Central memory CD8-positive, alpha-beta T cell (primary cell): ENCODE data around the gene SCAMP1.
"Not testable (repeated sequence)": the region's sequence is repeated elsewhere in the genome, so short reads cannot be mapped to it uniquely, and the experiment has no call there.

ENCODE experiments used
- ATAC-seq: fragments of 150-1000 bp; cut with Tn5 transposase; replicated peaks from 2 replicates; pipeline ENCODE4 v1.10.0; 2022; ENCODE audit warnings: mild to moderate bottlenecking, moderate FRiP score, moderate number of reproducible peaks; ENCODE audit not compliant: poor library complexity, severe bottlenecking; ENCODE audit errors: extremely low read depth
- DNase-seq, 2 donors: peaks; one replicate each; pipeline ENCODE4 v3.0.0; 2021; ENCODE audit warnings: low spot score in 2 of 2
- H3K27ac Mint-ChIP-seq: one replicate; pipeline ENCODE4 v1.8.0; 2022; ENCODE audit warnings: low read depth, mild to moderate bottlenecking, moderate library complexity, mixed read lengths
- H3K27me3 Mint-ChIP-seq: one replicate; pipeline ENCODE4 v1.8.0; 2022; ENCODE audit warnings: mixed read lengths
- H3K36me3 Mint-ChIP-seq: one replicate; pipeline ENCODE4 v1.8.0; 2022; ENCODE audit warnings: mild to moderate bottlenecking, moderate library complexity, mixed read lengths; ENCODE audit not compliant: insufficient read depth
- H3K4me1 Mint-ChIP-seq: one replicate; pipeline ENCODE4 v1.8.0; 2022; ENCODE audit warnings: mixed read lengths
- H3K4me3 Mint-ChIP-seq: one replicate; pipeline ENCODE4 v1.8.0; 2022; ENCODE audit warnings: mild to moderate bottlenecking, moderate library complexity, mixed read lengths
- H3K9me3 Mint-ChIP-seq: one replicate; pipeline ENCODE4 v1.8.0; 2022; ENCODE audit warnings: mixed read lengths

SCAMP1 gene

DNA sequence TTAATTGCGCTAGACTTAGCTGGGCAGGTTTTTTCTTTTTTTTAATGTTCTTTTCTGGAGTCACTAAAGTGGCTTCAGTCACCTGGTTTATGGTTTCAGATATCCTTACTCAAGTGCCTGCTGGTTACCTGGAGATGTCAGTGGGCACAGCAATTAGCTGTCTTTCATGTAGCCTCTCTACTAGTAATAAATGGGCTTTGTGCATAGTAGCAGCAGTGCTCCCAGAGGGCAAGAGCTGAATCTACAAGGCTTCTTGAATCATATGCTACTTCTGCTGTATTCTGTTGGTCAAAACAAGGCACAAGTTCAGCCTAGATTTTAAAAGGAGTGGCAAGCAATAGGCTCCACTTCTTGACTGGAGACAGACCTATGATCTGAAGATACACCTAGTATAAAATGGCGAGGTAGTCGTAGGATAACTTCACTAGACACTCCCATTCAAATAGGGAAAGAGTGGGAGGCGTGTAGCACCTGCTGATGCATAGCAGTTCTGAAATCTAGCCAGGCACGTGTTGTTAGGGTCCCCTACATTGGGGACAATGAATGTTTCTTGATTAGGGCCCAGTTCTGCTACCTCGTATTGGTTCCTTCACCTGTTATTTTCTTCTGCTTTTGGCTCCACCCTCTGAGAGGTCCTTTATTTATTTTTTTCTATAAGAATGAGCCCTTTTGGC is 7.0 kb downstream of the SCAMP1 start:
- Mint-ChIP-seq H3K27ac (no peak overlapping the region), H3K9me3 (no peaks in the 10 kb centered on the region), H3K4me3 (no peak overlapping the region), H3K4me1 (peaks cover 56% of the 10 kb centered on the region), H3K36me3 (peaks cover 2% of the 10 kb centered on the region), H3K27me3 (no peaks in the 10 kb centered on the region)
- ATAC-seq (no peak), DNase-seq (no peak)

DNA sequence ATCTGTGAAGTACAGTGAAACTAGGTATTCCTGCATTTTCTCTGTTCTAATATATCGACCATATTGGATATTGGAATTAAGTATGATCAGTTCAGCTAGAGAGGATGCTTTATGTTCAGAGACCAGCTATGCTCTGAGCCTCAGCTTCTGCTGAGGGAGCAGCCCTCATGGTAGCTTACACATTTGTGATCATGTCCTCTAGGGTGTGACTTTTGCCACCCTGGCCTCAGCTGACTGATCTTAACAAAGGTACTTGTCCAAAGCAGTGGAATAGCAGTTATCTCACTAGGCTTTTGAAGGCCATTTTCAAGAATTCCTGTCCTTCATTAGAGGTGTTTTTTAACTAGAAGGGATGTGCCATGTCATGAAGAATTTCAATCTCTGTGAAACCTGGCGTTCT is 9.3 kb downstream of the SCAMP1 start:
- Mint-ChIP-seq H3K27ac (no peak overlapping the region), H3K4me3 (no peak overlapping the region), H3K36me3 (no peaks in the 10 kb centered on the region), H3K4me1 (peaks cover 38% of the 10 kb centered on the region), H3K9me3 (no peaks in the 10 kb centered on the region), H3K27me3 (no peaks in the 10 kb centered on the region)
- DNase-seq = no peak
- no peak for ATAC-seq

DNA sequence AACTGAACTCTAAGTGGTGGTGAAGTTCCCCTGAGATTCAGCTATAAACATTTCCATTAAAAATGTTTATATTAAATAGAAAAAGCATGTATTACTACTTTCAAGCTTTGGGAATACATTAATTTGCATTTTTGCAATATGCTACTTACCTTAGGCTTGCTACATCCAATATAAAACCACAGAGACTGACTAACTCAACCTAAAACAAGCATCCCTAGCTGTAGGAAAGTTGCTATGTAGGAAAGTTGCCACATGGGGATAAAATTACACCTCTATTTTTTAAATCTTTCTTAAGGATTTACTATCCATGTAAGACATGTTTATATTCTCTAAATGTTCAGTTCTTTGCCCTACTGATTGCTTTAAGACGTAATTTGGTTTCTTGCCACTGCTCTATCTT is 12.8 kb downstream of the SCAMP1 start:
- DNase-seq (no peak), ATAC-seq (no peak)
- Mint-ChIP-seq H3K4me1 (peaks cover 38% of the 10 kb centered on the region), H3K4me3 (no peak overlapping the region), H3K27me3 (no peaks in the 10 kb centered on the region), H3K9me3 (no peaks in the 10 kb centered on the region), H3K27ac (no peak overlapping the region), H3K36me3 (peaks cover 1% of the 10 kb centered on the region)

DNA sequence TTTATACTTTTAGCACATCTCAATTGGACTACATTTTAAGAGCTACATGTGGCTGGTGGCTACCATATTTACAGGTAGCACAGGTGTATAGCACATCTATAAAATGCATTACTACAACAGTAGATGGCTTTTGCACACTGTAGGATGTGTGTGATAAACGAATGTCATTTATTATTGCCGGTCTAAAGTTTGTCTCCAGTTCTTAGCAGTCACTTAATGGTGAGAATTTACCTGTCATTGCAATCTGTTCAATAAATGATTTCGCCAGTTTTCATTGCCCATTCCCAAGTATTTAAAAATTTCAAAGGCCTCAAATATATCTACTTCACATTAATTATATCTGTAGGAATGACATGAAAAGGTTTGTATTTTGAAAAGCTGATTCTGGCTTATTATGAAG is 15.9 kb downstream of the SCAMP1 start:
- Mint-ChIP-seq H3K27me3 (no peaks in the 10 kb centered on the region), H3K9me3 (no peaks in the 10 kb centered on the region), H3K4me3 (no peak overlapping the region), H3K27ac (no peak overlapping the region), H3K36me3 (peaks cover 5% of the 10 kb centered on the region), H3K4me1 (peaks cover 22% of the 10 kb centered on the region)
- no peak for ATAC-seq
- DNase-seq = no peak

DNA sequence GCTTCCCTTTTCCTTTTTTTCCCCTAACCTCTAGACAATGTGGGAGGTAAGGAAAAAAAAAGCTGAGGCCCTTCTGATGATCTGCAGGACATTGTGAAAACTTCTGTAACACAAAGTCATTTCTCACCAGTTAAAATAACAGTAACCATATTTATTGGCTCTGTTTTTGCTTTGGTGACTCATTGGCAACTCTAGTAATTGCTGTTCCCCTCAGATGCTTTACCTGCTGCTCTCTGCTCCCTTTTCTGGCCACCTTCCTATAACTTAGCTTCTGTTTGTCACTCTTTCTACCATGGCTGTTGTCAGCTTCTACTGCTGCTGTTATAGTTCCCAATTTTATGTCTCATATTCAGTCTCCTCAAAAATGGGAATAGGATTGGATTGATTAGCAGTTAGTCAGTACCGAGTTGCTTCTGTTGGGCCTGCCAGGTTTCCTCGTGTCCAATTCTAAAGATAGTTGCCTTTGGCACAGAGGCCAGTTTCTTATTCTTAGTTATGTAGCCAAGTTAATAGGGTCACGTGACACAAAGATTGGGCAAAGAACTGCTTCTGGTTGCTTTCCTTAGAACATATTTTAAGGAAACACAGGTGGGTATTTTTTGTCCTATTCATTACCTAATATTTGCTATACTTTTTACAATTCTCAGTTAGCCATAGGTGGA is 16.8 kb downstream of the SCAMP1 start:
- Mint-ChIP-seq H3K36me3 (peaks cover 5% of the 10 kb centered on the region), H3K9me3 (no peaks in the 10 kb centered on the region), H3K27ac (no peak overlapping the region), H3K27me3 (no peaks in the 10 kb centered on the region), H3K4me3 (no peak overlapping the region), H3K4me1 (peaks cover 29% of the 10 kb centered on the region)
- DNase-seq (no peak), ATAC-seq (no peak)

DNA sequence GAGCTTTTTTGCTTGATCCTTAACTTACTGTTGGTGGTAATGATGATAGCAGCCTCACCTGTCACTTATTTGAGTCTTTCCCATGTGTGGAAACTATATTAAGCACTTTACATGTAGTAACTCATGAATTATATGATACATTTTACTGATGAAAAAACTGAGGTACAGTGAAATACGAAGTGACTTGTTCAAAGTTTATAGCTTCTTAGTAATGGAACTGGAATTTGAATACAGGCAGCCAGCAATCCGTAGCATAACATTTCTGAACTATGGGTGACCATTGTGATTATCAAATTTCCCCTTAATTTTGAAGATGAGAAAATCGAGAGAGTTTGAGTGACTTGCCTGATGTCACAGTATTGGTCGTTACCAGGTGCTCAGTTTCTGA is 17.3 kb downstream of the SCAMP1 start:
- Mint-ChIP-seq H3K27ac (no peak overlapping the region), H3K4me1 (peaks cover 29% of the 10 kb centered on the region), H3K27me3 (no peaks in the 10 kb centered on the region), H3K9me3 (no peaks in the 10 kb centered on the region), H3K36me3 (peaks cover 5% of the 10 kb centered on the region), H3K4me3 (no peak overlapping the region)
- DNase-seq = no peak
- ATAC-seq = no peak

DNA sequence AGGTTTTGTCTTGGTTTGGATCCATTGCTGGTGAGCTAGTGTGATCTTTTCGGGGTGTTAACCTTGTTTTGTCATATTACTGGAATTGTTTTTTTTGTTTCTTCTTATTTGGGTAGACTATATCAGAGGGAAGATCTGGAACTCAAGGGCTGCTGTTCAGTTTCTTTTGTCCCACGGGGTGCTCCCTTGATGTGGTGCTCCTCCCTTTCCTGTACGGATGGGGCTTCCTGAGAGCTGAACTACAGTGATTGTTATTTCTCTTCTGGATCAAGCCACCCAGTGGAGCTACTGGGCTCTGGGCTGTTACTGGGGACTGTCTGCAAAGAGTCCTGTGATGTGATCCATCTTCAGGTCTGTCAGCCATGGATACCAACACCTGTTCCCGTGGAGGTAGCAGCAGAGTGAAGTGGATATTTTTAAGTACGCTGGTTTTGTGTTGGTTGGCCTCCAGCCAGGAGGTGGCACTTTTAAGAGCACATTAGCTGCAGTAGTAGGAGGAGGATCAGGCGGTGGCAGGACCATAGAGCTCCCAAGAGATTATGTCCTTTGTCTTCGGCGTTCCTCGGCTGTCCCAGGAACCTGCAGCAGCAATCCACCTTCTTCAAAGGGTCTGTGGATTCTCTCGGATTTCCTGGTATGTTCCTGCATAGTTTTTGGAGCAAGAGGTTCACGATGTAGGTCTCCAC is 27.2 kb downstream of the SCAMP1 start:
- Mint-ChIP-seq H3K27ac (no peak overlapping the region), H3K27me3 (no peaks in the 10 kb centered on the region), H3K9me3 (peaks cover 20% of the 10 kb centered on the region), H3K4me3 (no peak overlapping the region), H3K4me1 (peaks cover 54% of the 10 kb centered on the region), H3K36me3 (peaks cover 4% of the 10 kb centered on the region)
- ATAC-seq = no peak
- DNase-seq = no peak

DNA sequence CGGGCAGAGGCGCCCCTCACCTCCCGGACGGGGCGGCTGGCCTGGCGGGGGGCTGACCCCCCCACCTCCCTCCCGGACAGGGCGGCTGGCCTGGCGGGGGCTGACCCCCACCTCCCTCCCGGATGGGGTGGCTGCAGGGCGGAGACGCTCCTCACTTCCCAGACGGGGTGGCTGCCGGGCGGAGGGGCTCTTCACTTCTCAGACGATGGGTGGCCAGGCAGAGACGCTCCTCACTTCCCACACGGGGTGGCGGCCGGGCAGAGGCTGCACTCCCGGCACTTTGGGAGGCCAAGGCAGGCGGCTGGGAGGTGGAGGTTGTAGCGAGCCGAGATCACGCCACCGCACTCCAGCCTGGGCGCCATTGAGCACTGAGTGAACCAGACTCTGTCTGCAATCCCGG is 30.9 kb downstream of the SCAMP1 start:
- not testable (repeated sequence) for H3K36me3 Mint-ChIP-seq, H3K27ac Mint-ChIP-seq, H3K27me3 Mint-ChIP-seq, DNase-seq, H3K4me3 Mint-ChIP-seq, ATAC-seq
- H3K4me1 Mint-ChIP-seq = peaks cover 34% of the 10 kb centered on the region
- H3K9me3 Mint-ChIP-seq = peaks cover 12% of the 10 kb centered on the region

DNA sequence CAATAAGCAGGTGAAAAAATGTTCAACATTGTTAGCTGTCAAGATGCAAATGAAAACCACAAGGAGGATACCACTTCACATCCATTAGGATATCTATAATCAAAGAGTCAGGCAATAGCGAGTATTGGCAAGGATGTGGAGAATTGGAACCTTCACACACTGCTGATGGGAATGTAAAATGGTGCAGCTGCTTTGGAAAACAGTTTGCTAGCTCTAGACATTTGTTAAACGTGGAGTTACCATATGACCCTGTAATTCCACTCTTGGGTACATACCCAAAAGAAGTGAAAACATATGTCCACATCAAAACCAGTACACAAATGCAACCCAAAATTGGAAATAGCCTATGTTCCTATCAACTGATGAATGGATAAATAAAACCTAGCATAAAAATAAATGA is 37.4 kb downstream of the SCAMP1 start:
- no peak for ATAC-seq
- no peaks in the 10 kb centered on the region for H3K9me3 Mint-ChIP-seq
- H3K27me3 Mint-ChIP-seq = no peaks in the 10 kb centered on the region

DNA sequence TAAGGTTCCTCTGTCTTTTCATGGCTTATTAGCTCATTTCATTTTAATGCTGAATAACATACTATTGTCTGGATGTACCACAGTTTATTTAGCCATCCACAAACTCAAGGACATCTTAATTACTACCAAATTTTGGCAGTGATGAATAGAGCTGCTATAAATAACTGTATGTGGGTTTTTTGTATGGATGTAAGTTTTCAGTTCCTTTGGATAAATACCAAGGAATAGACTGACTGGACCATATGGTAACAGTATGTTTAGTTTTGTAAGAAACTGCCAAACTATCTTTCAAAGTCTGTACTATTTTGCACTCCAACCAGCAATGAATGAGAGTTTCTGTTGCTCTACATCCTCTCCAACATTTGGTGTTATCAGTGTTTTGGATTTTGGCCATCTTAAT is 38.7 kb downstream of the SCAMP1 start:
- H3K4me1 Mint-ChIP-seq = peaks cover 46% of the 10 kb centered on the region
- DNase-seq = no peak
- no peak overlapping the region for H3K27ac Mint-ChIP-seq
- no peaks in the 10 kb centered on the region for H3K36me3 Mint-ChIP-seq
- no peaks in the 10 kb centered on the region for H3K9me3 Mint-ChIP-seq
- no peaks in the 10 kb centered on the region for H3K27me3 Mint-ChIP-seq
- ATAC-seq = no peak
- H3K4me3 Mint-ChIP-seq = no peak overlapping the region

More for the DNA sequence above, 37.4 kb downstream of the SCAMP1 start:
- Mint-ChIP-seq H3K4me3 (no peak overlapping the region), H3K36me3 (no peaks in the 10 kb centered on the region), H3K4me1 (peaks cover 46% of the 10 kb centered on the region), H3K27ac (no peak overlapping the region)
- no peak for DNase-seq

DNA sequence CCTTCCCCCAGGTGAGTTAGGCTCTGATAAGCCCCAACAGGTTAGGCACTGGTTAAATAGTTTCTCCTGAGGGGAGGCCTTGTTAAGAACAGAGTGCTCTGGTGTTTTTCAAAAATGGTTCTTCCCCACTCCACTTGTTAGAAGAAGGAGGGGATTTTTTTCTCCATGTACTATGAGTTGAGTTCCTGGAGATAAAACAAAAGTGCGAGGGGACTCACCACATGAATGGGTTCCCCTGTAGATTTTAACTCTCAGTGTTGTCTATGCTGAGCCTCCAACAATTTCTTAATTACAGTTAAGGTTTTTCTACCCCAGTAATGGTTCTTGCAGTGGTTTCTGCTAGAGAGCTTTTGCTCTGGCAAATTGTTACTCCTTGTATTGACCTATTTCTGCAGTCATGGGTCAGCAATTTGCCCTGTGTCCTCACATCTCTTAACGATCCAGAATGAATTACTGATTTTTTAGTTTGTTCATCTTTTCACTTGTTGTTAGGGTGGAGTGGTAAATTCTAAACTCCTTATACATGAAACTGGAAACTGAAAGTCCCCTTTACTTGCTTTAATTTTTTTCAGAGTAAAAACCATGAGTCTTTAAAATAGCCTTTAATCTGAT is 44.4 kb downstream of the SCAMP1 start:
- H3K9me3 Mint-ChIP-seq = no peaks in the 10 kb centered on the region
- no peak overlapping the region for H3K27ac Mint-ChIP-seq
- H3K4me1 Mint-ChIP-seq = peaks cover 63% of the 10 kb centered on the region
- DNase-seq (no peak), ATAC-seq (no peak)
- H3K36me3 Mint-ChIP-seq = no peaks in the 10 kb centered on the region
- no peak overlapping the region for H3K4me3 Mint-ChIP-seq
- no peaks in the 10 kb centered on the region for H3K27me3 Mint-ChIP-seq

DNA sequence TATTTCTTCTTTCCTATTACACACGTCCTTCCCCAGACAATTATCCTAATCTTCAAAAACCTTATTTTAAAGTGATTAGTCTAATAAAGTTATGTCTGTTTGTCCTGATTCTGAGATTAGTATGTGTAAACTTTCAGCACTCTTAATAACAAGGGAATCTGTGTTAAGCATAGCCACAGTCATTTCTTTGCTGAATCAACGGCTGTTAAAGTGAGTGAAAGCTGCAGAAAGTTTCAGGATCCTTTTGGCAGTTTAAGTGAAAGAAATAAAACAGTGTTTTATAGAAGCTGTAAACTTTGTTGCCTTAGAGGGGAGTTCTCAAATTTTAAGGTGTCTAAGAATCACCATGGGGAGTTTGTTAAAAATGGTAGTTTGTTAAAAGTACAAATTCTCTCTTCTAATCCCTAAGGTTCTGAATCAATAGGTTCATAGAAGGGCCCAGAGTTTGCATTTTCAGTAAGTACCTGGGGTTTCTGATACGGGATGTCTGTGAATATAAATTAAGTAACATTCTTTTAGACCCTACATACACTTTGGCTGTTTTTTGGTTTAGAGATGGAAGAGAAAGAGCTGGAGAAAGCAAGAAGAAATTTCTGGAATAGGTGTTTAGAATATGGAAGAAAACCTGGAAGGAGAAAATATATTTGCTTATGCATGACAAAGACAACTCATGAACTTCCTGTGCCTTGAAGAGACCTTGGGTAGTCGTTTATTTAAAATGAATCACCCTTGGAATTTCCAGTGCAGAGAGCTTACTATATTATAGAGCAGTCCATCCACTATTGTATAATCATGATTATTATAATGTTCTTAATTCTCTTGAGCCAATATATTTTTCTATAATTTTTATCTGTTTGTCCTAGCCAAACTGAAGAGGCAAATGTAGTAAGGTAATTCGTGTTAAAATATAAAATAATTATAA is 45.7 kb downstream of the SCAMP1 start:
- no peak for ATAC-seq
- no peaks in the 10 kb centered on the region for H3K36me3 Mint-ChIP-seq
- no peak overlapping the region for H3K27ac Mint-ChIP-seq
- peaks cover 63% of the 10 kb centered on the region for H3K4me1 Mint-ChIP-seq
- no peaks in the 10 kb centered on the region for H3K27me3 Mint-ChIP-seq
- DNase-seq = no peak
- H3K9me3 Mint-ChIP-seq = no peaks in the 10 kb centered on the region
- H3K4me3 Mint-ChIP-seq = no peak overlapping the region
